Measurements from ENCODE around the gene ATG9B.

The ATG9B gene

DNA sequence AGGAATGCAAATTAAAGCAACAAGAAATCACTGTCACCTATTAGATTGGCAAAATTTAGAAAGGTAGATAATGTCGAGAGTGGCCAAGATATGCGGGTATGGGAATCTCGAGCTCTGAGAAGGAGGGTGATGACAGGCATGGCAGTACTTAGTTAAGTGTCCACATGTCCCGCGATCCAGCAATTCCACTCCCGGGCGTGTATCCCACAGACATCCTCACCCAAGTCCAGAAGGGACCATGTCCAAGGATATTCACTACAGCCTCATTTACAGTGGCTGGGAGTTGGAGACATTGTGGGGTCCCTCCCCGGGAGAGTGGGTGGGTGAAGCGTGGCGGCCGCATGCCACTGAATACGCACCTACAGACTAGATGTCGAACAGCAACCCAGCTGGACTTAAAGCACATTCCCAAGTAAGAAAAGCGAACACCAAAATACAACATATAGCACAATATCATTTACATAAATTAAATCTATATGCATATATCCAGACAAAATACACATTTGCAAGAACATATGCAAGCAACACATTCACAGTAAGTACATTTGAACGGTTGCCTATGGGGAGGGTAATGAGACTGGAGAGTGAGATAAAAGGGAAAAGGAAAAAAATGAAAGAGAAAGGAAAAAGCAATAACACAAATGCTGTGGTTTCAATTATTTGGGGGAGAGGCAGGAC lies 56.1 kb downstream of the ATG9B start:
- no peak for DNase-seq (ENCODE audit: low read depth in 1 of 2, low spot score in 1 of 2)

DNA sequence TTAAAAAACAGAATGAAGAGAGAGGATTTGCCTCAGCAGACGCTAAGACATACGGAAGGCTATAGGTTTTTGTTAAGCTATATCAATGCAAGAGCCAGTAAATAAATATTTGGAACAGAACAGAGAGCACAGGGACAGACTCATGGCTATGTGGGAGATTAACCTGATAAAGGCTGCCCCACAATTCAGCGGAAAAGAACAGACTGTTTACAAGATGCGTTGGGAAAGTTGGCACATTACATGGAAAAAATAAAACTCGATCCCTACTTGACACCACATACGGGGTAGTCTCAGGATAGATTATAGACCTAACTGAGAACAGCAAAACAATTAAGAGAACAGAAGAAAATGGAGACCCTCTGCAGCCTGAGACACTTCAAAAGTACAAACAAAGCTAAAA lies 56.9 kb downstream of the ATG9B start:
- no peak for DNase-seq (ENCODE audit: low read depth in 1 of 2, low spot score in 1 of 2)

DNA sequence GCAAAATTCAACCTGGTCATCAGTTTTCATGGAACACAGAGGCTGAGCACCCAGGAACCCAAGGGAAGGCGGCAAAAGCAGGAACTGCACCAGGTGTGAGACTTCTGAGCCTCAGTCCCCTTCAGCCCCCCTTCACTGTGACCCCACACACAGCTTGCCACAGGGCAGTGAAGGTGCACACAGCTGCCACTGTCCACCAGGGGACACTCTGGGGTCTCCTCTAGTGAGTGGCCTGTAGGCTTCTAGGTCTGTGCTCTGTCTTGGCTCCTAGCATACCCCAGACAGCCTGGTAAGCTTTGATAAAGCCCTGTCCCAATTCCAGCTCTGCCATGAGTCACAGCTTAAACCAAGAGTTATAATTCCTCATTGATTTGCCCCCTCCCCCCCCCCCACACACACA lies 58.3 kb downstream of the ATG9B start:
- no peak for DNase-seq (ENCODE audit: low read depth in 1 of 2, low spot score in 1 of 2)

DNA sequence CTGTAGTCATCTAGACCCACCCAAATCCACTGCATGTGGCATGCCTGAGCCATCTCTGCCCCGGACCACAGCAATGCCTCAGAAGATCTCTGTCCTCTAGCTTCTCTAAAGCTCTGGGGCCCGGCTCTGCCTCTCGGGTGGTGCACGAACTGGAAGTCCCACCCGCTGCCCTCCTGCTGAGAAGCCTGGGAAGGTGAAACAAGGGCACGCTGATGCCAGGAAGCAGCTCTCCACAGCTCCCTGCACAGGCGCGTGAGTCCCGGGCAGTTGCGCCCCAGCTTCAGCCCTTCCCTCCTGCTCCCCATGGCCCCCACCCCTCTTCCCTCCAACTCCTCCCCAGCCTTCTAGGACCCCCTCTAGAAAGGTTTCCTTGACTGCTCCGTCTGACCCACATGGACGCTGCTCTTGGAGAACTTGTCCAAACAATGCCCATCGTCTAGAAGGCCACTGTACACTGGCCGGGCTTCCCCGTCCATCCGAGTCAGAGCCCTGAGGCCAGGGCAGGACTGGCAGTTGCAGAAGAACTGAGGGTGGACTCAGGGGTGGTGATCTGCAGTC lies 58.9 kb downstream of the ATG9B start:
- DNase-seq (ENCODE audit: low read depth in 1 of 2, low spot score in 1 of 2), result no peak
